Fibroblast of the aortic adventitia (primary cell): ENCODE data around the gene RUNX2. TPM values are rescaled to one million over a fixed set of nuclear protein-coding genes. Genes with fewer than 3 reads are reported as not detected.

Experiments
- DNase-seq: peaks from one replicate; pipeline ENCODE4 v3.0.0-alpha.2; 2010; ENCODE audit warnings: low read depth
- H3K4me3 ChIP-seq: 2 replicates; pipeline ENCODE4 v1.5.1; 2011; ENCODE audit warnings: low read depth, mild to moderate bottlenecking, control low read depth, low read length, moderate library complexity
- total RNA-seq: library from RNA; depleted of rRNA; stranded (reverse); fragments of >200 nt; gene quantifications from 2 replicates; pipeline ENCODE4 v1.2.3, GENCODE V29; 2012; ENCODE audit warnings: low replicate concordance
- TF ChIP-seq, protein P1 (sequence below): IDR thresholded peaks from 2 replicates; pipeline ENCODE4 v1.5.1; 2011; ENCODE audit warnings: mild to moderate bottlenecking, low read length, control low read depth, inconsistent platforms; ENCODE audit not compliant: insufficient read depth

RUNX2 gene
- total RNA-seq, 1 donor, result 5.8 TPM

- no peak overlapping the region for H3K4me3 ChIP-seq
- DNase-seq, result no peak
- TF ChIP-seq, protein P1, sequence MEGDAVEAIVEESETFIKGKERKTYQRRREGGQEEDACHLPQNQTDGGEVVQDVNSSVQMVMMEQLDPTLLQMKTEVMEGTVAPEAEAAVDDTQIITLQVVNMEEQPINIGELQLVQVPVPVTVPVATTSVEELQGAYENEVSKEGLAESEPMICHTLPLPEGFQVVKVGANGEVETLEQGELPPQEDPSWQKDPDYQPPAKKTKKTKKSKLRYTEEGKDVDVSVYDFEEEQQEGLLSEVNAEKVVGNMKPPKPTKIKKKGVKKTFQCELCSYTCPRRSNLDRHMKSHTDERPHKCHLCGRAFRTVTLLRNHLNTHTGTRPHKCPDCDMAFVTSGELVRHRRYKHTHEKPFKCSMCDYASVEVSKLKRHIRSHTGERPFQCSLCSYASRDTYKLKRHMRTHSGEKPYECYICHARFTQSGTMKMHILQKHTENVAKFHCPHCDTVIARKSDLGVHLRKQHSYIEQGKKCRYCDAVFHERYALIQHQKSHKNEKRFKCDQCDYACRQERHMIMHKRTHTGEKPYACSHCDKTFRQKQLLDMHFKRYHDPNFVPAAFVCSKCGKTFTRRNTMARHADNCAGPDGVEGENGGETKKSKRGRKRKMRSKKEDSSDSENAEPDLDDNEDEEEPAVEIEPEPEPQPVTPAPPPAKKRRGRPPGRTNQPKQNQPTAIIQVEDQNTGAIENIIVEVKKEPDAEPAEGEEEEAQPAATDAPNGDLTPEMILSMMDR, result no peak
These were observed 234.0 kb downstream of the RUNX2 start for GRCh38 chr6:45562171-45562570.

GRCh38 chr6:45563041-45563440 is 234.9 kb downstream of the RUNX2 start:
- peak; percentile 50 for DNase-seq
- TF ChIP-seq, protein P1, result no peak
- no peak overlapping the region for H3K4me3 ChIP-seq

- no peak overlapping the region for H3K4me3 ChIP-seq
- DNase-seq, result no peak
- TF ChIP-seq, protein P1, result no peak
These were observed 235.7 kb downstream of the RUNX2 start for GRCh38 chr6:45563844-45564243.

DNA sequence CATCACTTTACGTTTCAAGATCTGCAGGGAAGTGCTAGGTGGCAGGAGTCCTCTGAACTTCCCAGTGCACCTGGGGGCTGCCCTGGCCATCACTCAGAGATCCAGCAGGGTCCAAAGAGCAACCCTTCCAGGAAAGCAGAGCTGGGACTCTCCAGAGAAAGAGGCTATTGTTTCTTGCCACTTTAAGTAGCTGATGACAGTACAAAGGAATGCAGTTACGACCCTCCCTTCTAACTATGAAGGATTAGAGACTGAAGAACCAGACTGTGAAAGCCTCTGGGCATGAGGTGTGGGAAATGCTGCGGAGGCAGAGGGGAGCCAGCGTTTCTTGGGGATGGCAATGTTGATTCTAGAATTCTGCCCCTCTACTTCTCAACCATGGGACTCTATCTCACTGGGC is 238.8 kb downstream of the RUNX2 start:
- TF ChIP-seq, protein P1, result no peak
- DNase-seq, result peak; percentile 31
- H3K4me3 ChIP-seq, result no peak overlapping the region

DNA sequence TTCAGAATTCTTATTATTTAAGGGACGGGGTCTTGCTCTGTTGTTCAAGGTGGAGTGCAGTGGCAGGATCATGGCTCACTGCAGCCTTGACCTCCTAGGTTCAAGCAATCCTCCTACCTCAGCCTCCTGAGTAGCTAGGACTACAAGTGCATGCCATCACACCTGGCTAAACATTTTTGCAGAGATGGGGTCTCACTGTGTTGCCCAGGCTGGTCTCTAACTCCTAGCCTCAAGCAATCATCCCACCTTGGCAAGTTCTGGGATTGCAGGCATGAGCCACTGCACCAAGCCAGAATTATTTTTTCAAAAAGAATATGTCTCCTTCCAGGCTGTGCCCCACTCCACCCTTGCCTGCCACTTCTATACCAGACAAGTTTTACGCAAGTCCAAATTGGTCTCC is 239.7 kb downstream of the RUNX2 start:
- TF ChIP-seq, protein P1, result no peak
- no peak for DNase-seq
- no peak overlapping the region for H3K4me3 ChIP-seq

DNA sequence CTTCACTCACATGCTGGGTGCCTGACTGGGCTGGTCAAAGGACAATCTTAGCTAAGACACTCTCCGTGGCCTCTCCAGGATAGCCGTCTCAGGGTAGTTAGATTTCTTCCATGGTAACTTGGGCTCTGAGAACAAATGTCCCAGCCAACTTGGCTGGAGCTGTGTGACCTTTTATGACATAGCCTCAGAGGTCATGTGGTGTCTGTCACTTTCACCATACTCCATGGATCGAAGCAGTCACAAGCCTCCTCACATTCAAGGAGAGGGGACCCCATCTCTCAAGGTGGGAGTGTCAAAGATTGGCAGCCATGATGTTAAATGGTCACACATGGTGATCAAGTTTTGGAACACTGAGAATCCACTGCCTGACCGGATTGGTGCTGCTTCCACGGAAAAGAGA is 240.5 kb downstream of the RUNX2 start:
- TF ChIP-seq, protein P1, result no peak
- no peak overlapping the region for H3K4me3 ChIP-seq
- DNase-seq, result no peak

GRCh38 chr6:45569210-45569945 is 241.2 kb downstream of the RUNX2 start:
- TF ChIP-seq, protein P1, result no peak
- H3K4me3 ChIP-seq, result no peak overlapping the region
- no peak for DNase-seq
